T-helper 17 cell (primary cell): Measurements from ENCODE around the gene RIT1. TPM values are rescaled to one million over a fixed set of nuclear protein-coding genes. Genes with fewer than 3 reads are reported as not detected.
"Not testable (repeated sequence)": the region's sequence is repeated elsewhere in the genome, so short reads cannot be mapped to it uniquely, and the experiment has no call there.

ENCODE experiments used
- ATAC-seq: fragments of 150-1000 bp; cut with Tn5 transposase; 2 replicates; pipeline ENCODE4 v1.10.0; 2021; ENCODE audit warnings: mild to moderate bottlenecking, moderate library complexity
- DNase-seq, 3 donors: peaks; one replicate each; pipeline versions ENCODE4 v3.0.0 to v3.0.0-alpha.2; 2020 to 2021
- H3K9me3 ChIP-seq: one replicate; pipeline ENCODE4 v1.7.0; 2013; ENCODE audit warnings: low read length, mild to moderate bottlenecking; ENCODE audit not compliant: control insufficient read depth, poor library complexity, severe bottlenecking
- H3K27ac Mint-ChIP-seq: one replicate; pipeline ENCODE4 v1.8.0; 2022; ENCODE audit warnings: mild to moderate bottlenecking, moderate library complexity, mixed read lengths
- H3K27me3 Mint-ChIP-seq: one replicate; pipeline ENCODE4 v1.8.0; 2022; ENCODE audit warnings: mixed read lengths
- H3K36me3 Mint-ChIP-seq: one replicate; pipeline ENCODE4 v1.8.0; 2022; ENCODE audit warnings: low read depth, mixed read lengths
- H3K4me1 Mint-ChIP-seq: one replicate; pipeline ENCODE4 v1.8.0; 2022; ENCODE audit warnings: mild to moderate bottlenecking, mixed read lengths
- H3K4me3 Mint-ChIP-seq: one replicate; pipeline ENCODE4 v1.8.0; 2022; ENCODE audit warnings: mild to moderate bottlenecking, moderate library complexity, mixed read lengths
- total RNA-seq, 4 donors: library from RNA in 2 of 4; stranded (reverse) in 2 of 4; gene quantifications; one replicate each; pipeline ENCODE4 v1.2.3 and lab custom pipeline; 2022 to 2026

The RIT1 gene
- total RNA-seq, 2 donors from 2014 or later: 47.8 to 64.6 TPM

GRCh38 chr1:155925506-155925905 lies 14.4 kb upstream of the RIT1 start:
- Mint-ChIP-seq H3K4me1 (peaks cover 7% of the 10 kb centered on the region), H3K27ac (peak overlapping the region; percentile 39), H3K36me3 (peaks cover 9% of the 10 kb centered on the region), H3K4me3 (no peak overlapping the region), H3K27me3 (no peaks in the 10 kb centered on the region)
- DNase-seq (no peak), ATAC-seq (no peak)
- H3K9me3 ChIP-seq: no peaks in the 10 kb centered on the region

- ATAC-seq (no peak), DNase-seq (no peak)
- no peak overlapping the region for H3K4me3 Mint-ChIP-seq
- H3K9me3 ChIP-seq: no peaks in the 10 kb centered on the region
- peaks cover 12% of the 10 kb centered on the region for H3K36me3 Mint-ChIP-seq
- no peak overlapping the region for H3K27ac Mint-ChIP-seq
- H3K4me1 Mint-ChIP-seq: no peaks in the 10 kb centered on the region
- H3K27me3 Mint-ChIP-seq: no peaks in the 10 kb centered on the region
Observed at GRCh38 chr1:155920717-155921116, 9.6 kb upstream of the RIT1 start.

GRCh38 chr1:155919801-155920200 lies 8.7 kb upstream of the RIT1 start:
- Mint-ChIP-seq H3K27me3 (no peaks in the 10 kb centered on the region), H3K36me3 (peaks cover 12% of the 10 kb centered on the region), H3K4me3 (no peak overlapping the region), H3K27ac (no peak overlapping the region), H3K4me1 (no peaks in the 10 kb centered on the region)
- no peak for ATAC-seq
- no peaks in the 10 kb centered on the region for H3K9me3 ChIP-seq
- DNase-seq: no peak

GRCh38 chr1:155918660-155919059 lies 7.5 kb upstream of the RIT1 start:
- no peak for DNase-seq
- peaks cover 14% of the 10 kb centered on the region for H3K36me3 Mint-ChIP-seq
- H3K27me3 Mint-ChIP-seq: no peaks in the 10 kb centered on the region
- no peak for ATAC-seq
- no peaks in the 10 kb centered on the region for H3K9me3 ChIP-seq
- no peak overlapping the region for H3K27ac Mint-ChIP-seq
- no peak overlapping the region for H3K4me3 Mint-ChIP-seq
- no peaks in the 10 kb centered on the region for H3K4me1 Mint-ChIP-seq

GRCh38 chr1:155913969-155914757 lies 3.0 kb upstream of the RIT1 start:
- ATAC-seq: no peak
- Mint-ChIP-seq H3K4me3 (no peak overlapping the region), H3K27ac (no peak overlapping the region), H3K4me1 (peaks cover 18% of the 10 kb centered on the region), H3K36me3 (peaks cover 10% of the 10 kb centered on the region), H3K27me3 (no peaks in the 10 kb centered on the region)
- no peak for DNase-seq
- no peaks in the 10 kb centered on the region for H3K9me3 ChIP-seq

- ATAC-seq (no peak), DNase-seq (no peak)
- peaks cover 20% of the 10 kb centered on the region for H3K4me1 Mint-ChIP-seq
- no peaks in the 10 kb centered on the region for H3K27me3 Mint-ChIP-seq
- peak overlapping the region; percentile 99 for H3K4me3 Mint-ChIP-seq
- H3K9me3 ChIP-seq: no peaks in the 10 kb centered on the region
- peaks cover 5% of the 10 kb centered on the region for H3K36me3 Mint-ChIP-seq
- peak overlapping the region; percentile 95 for H3K27ac Mint-ChIP-seq
Observed at GRCh38 chr1:155912056-155912536, 947 bp upstream of the RIT1 start.

- H3K36me3 Mint-ChIP-seq: peaks cover 4% of the 10 kb centered on the region
- H3K4me3 Mint-ChIP-seq: peak overlapping the region; percentile 99
- no peaks in the 10 kb centered on the region for H3K9me3 ChIP-seq
- ATAC-seq (peak; percentile 58), DNase-seq (no peak)
- peak overlapping the region; percentile 95 for H3K27ac Mint-ChIP-seq
- H3K4me1 Mint-ChIP-seq: peaks cover 20% of the 10 kb centered on the region
- no peaks in the 10 kb centered on the region for H3K27me3 Mint-ChIP-seq
Observed at GRCh38 chr1:155910621-155911121, 478 bp downstream of the RIT1 start.

- H3K27me3 Mint-ChIP-seq: no peaks in the 10 kb centered on the region
- peaks cover 4% of the 10 kb centered on the region for H3K36me3 Mint-ChIP-seq
Observed at GRCh38 chr1:155909894-155910293, 1.3 kb downstream of the RIT1 start.

GRCh38 chr1:155904261-155904660 lies 6.9 kb downstream of the RIT1 start:
- H3K9me3 ChIP-seq: no peaks in the 10 kb centered on the region
- Mint-ChIP-seq H3K36me3 (peaks cover 3% of the 10 kb centered on the region), H3K4me3 (no peak overlapping the region), H3K27me3 (no peaks in the 10 kb centered on the region), H3K27ac (no peak overlapping the region), H3K4me1 (peaks cover 4% of the 10 kb centered on the region)
- ATAC-seq (no peak), DNase-seq (no peak)

More at GRCh38 chr1:155909894-155910293, 1.3 kb downstream of the RIT1 start:
- ATAC-seq: no peak
- Mint-ChIP-seq H3K27ac (peak overlapping the region; percentile 95), H3K4me3 (peak overlapping the region; percentile 99), H3K4me1 (peaks cover 20% of the 10 kb centered on the region)
- no peak for DNase-seq
- no peaks in the 10 kb centered on the region for H3K9me3 ChIP-seq

GRCh38 chr1:155900161-155900560 lies 11.0 kb downstream of the RIT1 start:
- Mint-ChIP-seq H3K27ac (peak overlapping the region; percentile 34), H3K4me3 (no peak overlapping the region), H3K36me3 (peaks cover 3% of the 10 kb centered on the region), H3K27me3 (no peaks in the 10 kb centered on the region), H3K4me1 (peaks cover 6% of the 10 kb centered on the region)
- ATAC-seq (no peak), DNase-seq (no peak)
- H3K9me3 ChIP-seq: no peaks in the 10 kb centered on the region

GRCh38 chr1:155899683-155900082 lies 11.5 kb downstream of the RIT1 start:
- Mint-ChIP-seq H3K27ac (no peak overlapping the region), H3K4me1 (peaks cover 6% of the 10 kb centered on the region), H3K27me3 (no peaks in the 10 kb centered on the region), H3K4me3 (no peak overlapping the region), H3K36me3 (peaks cover 3% of the 10 kb centered on the region)
- DNase-seq (no peak), ATAC-seq (no peak)
- H3K9me3 ChIP-seq: no peaks in the 10 kb centered on the region

- no peak for ATAC-seq
- H3K27ac Mint-ChIP-seq: no peak overlapping the region
- DNase-seq: no peak
- H3K4me3 Mint-ChIP-seq: no peak overlapping the region
- H3K27me3 Mint-ChIP-seq: no peaks in the 10 kb centered on the region
- H3K9me3 ChIP-seq: no peaks in the 10 kb centered on the region
- H3K36me3 Mint-ChIP-seq: peaks cover 3% of the 10 kb centered on the region
- peaks cover 6% of the 10 kb centered on the region for H3K4me1 Mint-ChIP-seq
Observed at GRCh38 chr1:155898888-155899287, 12.3 kb downstream of the RIT1 start.

- no peaks in the 10 kb centered on the region for H3K27me3 Mint-ChIP-seq
- peaks cover 3% of the 10 kb centered on the region for H3K36me3 Mint-ChIP-seq
- DNase-seq (no peak), ATAC-seq (no peak)
- peaks cover 15% of the 10 kb centered on the region for H3K4me1 Mint-ChIP-seq
- no peak overlapping the region for H3K4me3 Mint-ChIP-seq
- no peak overlapping the region for H3K27ac Mint-ChIP-seq
- H3K9me3 ChIP-seq: no peaks in the 10 kb centered on the region
Observed at GRCh38 chr1:155897746-155898145, 13.4 kb downstream of the RIT1 start.

GRCh38 chr1:155896476-155896875 lies 14.7 kb downstream of the RIT1 start:
- not testable (repeated sequence) for H3K4me3 Mint-ChIP-seq, H3K27me3 Mint-ChIP-seq, H3K9me3 ChIP-seq, H3K36me3 Mint-ChIP-seq, ATAC-seq, H3K27ac Mint-ChIP-seq, DNase-seq
- peaks cover 15% of the 10 kb centered on the region for H3K4me1 Mint-ChIP-seq
